ENCODE measurements around the gene CC2D1A.

CC2D1A gene

DNA sequence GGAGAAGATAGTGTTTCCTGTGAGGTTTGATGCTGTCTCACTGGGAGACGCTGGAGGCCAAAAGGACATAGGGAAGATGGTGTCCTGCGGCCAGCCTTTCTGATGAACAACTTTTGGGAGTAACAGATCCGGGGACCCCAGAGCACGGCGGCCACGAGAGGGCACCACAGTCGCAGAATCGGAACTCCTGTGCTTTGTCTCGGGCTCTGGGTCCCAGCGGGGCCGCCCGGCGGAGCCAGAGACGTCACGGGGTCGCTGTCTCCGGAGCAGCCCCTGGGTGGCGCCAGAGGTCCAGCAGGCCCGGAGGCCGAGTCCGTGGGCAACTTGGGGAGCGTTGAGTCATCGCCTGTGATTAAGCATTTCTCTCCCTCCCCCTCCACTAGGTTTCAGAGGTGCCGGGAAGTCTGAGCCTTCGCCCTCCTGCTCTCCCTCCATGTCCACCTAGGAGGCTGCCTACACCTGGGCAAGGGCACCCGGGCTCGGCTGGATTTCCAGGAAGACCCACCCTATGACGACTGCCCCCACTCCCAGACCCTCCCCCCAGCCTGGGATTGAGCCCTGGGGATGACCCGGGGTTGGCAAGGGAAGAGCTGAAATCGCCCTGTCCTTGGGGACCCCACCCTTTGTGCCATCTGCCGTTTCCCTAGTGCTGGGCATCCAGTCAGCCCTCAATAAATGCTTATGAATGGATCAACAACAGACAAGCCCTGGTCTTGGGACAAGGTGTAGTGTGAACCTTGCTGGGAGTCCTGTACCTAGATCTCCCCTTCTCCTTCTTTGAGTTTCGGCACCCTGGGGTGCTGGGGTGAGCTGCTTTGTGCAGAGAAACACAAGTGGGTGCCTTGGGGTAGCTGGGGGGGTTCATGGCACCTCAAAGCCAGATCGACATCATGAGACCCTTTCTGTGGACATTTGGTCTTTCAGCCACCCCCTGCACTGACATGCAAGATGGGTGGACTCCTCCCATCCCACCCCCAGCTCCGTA, 25.6 kb upstream of the CC2D1A start:
- DNase-seq, result peak; percentile 96

DNA sequence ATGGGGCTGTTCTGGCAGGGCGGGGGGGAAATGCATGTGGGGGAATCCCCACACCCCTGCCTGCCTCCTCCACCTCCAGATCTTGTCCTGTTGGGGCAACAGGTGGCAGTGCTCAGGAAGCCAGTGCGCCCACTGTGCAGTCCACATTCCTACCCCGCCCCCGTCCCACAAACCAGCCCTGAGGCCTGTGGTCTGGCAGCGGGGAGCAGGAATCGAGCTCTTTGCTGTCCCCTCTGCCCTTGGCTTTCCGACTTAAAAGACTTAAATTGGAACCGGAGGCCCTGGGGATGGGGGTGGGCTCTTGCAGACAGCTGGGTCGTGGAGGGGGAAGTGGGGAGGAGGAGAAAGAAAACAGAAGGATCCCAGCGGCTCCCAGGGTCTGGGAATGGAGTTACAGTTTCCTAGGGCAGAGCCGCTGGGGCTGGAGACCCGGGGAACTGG, 24.7 kb upstream of the CC2D1A start:
- no peak for DNase-seq

- DNase-seq, result peak; percentile 39
Observed at GRCh38 chr19:13881692-13882418, 24.1 kb upstream of the CC2D1A start.

DNA sequence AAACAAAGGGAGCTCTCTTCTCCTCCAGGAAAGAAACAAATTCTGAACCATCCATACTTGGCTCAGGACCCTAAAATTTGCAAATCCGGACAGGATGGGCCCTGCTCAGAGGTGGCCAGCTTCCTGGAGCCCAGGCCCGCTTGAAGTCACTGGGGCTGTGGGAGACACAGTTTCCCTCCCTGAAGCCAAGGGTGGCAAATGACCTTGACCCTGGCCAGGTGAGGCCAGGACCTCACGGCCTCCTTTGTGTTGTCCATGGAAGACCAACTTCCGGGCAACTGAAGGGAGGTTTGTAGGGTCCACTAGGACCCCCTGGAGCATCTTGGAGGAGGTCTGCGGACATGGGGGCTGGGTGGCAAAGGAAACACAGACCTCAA, 23.6 kb upstream of the CC2D1A start:
- DNase-seq, result no peak

GRCh38 chr19:13882836-13883235, 23.2 kb upstream of the CC2D1A start:
- DNase-seq, result no peak

GRCh38 chr19:13883516-13884064, 22.4 kb upstream of the CC2D1A start:
- no peak for DNase-seq

- no peak for DNase-seq
Observed at GRCh38 chr19:13884726-13885591, 21.0 kb upstream of the CC2D1A start.

GRCh38 chr19:13885826-13886365, 20.1 kb upstream of the CC2D1A start:
- no peak for DNase-seq

DNA sequence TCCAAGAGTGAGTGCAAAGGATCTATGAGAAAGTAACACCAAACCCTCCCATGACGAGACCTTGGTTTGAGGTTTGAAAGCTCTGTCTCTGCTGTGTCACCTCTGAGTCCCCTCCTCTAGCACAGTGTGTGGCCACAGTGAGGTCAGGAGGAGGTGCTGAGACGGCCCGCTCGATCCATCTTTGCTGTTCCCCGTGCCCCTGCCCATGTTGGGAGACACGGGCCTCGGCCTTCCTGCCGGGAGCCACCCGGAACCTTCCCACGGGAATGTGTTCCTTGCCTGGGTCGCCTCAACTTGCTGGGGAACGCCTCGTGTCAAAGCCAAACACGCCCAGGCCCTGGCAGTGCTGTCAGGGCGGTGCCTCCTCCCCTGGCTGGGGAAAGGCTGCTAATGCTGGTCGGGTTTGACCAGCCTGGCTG, 19.0 kb upstream of the CC2D1A start:
- no peak for DNase-seq

- DNase-seq, result no peak
Observed at GRCh38 chr19:13887517-13887916, 18.5 kb upstream of the CC2D1A start.

GRCh38 chr19:13888281-13888680, 17.7 kb upstream of the CC2D1A start:
- no peak for DNase-seq

DNA sequence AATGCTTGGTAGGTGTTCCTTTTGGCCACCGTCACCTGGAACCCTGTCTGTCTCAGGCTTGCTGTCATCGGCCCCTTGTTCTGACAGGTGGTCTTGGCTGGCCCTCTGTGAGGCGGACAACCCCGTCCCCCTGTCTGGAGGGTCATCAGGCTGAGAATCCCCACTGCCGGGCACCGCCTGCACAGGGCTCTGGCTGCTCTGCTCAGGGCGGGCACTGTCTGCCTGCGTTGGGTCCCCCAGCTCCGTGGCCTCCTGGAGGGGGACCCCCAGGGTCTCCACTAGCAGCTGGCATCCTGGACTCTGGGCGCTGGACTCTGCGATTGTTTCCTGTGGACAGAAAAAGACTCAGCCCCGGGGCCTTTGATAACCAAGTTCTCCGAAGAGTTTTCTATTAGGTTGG, 15.9 kb upstream of the CC2D1A start:
- no peak for DNase-seq

DNA sequence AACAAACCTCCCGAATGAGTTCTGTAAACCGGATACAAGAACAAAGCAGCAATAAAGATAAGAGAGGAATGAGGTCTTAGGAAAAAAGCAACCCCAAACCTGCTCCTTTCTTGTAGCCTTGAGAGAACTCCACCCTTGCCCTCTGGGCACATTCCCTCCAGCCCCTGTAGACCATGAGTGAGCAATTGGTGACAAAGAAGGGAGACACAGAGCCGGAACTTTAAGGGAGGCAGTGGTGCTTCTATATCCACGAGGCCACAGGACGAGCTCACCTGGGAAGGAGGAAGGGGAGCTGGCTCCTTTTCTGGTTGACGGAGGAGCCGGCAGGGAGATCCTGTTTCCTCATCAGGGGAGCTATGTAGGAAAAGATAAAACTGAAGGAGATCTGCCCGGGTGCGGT, 13.1 kb upstream of the CC2D1A start:
- no peak for DNase-seq

GRCh38 chr19:13894552-13894951, 11.4 kb upstream of the CC2D1A start:
- DNase-seq, result no peak

DNA sequence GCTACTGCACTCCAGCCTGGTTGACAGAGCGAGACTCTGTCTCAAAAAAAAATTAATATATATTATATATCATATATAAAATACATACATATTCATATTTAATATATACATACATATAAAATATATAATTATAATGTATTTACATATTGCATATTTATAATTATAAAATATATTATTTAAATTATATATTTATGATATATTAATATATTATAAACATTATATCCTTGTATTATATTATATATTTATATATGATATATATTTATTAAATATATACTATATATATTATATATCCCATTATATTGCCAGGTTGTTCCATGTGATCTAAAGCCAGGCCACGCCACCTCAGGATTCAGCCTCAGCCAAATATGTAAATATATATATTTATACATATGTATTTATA, 9.8 kb upstream of the CC2D1A start:
- no peak for DNase-seq

- DNase-seq, result no peak
Observed at GRCh38 chr19:13899393-13899792, 6.6 kb upstream of the CC2D1A start.

DNA sequence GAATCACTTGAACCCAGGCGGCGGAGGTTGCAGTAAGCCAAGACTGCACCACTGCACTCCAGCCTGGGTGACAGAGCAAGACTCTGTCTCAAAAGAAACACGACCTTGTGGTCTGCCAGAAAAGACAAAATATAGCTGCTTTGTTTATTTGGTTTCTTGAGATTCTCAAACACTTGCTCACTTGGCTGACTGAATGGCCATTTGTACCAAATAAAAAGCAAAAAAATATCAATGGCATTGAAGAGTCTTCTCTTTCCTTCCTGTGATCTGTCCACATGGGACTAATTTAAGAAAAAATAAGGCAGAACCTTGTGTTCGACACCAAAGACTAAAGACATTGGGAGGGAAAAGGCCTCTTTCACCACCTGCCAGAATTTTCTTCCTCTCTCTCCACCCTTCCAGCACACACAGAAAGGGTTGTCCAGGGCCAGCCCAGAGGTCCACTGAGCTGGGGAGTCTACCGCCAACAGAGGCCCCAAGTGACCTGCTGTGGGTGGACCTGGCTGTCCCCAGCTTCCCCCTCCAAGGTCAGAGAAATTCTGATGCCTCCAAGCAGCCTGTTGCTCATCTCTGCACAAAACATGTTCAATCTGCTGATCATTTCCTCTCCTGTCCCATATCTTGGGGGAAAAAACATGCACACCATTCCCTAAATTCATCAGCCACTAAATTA, 6.0 kb upstream of the CC2D1A start:
- DNase-seq, result no peak

GRCh38 chr19:13902993-13903555, 2.9 kb upstream of the CC2D1A start:
- DNase-seq, result no peak

- DNase-seq, result peak; percentile 13
Observed at GRCh38 chr19:13906521-13906904, 512 bp downstream of the CC2D1A start.

- DNase-seq, result no peak
Observed at GRCh38 chr19:13906910-13907309, 909 bp downstream of the CC2D1A start.

- DNase-seq, result no peak
Observed at GRCh38 chr19:13908674-13909073, 2.7 kb downstream of the CC2D1A start.

GRCh38 chr19:13909430-13909829, 3.4 kb downstream of the CC2D1A start:
- DNase-seq, result no peak

Measured in CD4-positive, alpha-beta T cell treated with Interferon gamma for 1 hour (primary cell).